ENCODE data around the gene C1QB.

The C1QB gene

DNA sequence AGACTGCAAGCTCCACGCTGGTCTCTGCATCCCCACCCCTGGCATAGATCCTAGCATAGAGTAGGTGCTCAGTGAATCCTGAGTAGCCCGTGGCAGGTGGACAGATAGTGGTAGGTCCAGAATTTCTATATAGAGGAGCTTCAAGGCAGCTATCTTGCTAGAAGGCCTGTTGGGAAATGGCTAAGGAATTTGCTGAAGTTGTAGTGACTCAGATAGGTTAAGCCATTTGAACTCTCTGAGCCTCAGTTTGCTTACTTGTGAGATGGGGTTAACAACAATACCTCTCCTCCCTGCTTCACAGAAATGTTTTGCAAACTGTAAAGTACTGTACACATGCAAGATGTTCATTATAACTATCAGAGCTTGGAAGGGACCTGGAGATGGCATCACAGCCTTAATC lies 34.2 kb downstream of the C1QB start:
- Histone ChIP-seq H3K4me3 (replicated peaks; ENCODE audit: insufficient read depth, low read length) (no peak overlapping the region), H3K27ac (replicated peaks) (no peak overlapping the region), H3K27me3 (ENCODE audit: insufficient read depth, poor library complexity, severe bottlenecking) (peaks cover 2% of the 10 kb centered on the region)
- no peak for DNase-seq (ENCODE audit: low read depth in 1 of 2, low spot score in 1 of 2)
- TF ChIP-seq POLR2AphosphoS5 (IDR thresholded peaks at IDR 0.05; ENCODE audit: low read depth) (no peak), REST (IDR thresholded peaks at IDR 0.05; ENCODE audit: insufficient replicate concordance, low read depth) (no peak), GABPA (IDR thresholded peaks at IDR 0.05; ENCODE audit: low read depth) (no peak), CTCF (IDR thresholded peaks at IDR 0.05; ENCODE audit: insufficient read depth, low read length) (no peak), SPI1 (IDR thresholded peaks at IDR 0.05; ENCODE audit: borderline replicate concordance, low read depth) (no peak)

DNA sequence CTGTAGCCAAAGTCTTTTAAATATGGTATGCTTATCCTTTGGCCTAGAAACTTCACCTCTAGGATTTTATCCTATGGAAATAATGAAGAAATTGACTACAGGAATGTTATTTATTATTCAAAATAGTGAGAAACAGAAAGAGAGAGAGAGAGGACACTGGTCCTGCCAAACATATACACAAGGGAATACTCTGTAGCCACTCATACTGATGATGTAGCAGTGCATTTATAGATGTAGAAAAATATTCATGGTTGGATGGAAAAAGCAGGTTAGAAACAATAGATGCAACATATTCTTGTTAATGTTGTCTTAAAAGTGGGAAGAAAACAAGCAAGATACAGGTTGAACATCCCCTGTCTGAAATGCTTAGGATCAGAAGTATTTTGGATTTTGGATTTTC lies 35.4 kb downstream of the C1QB start:
- Histone ChIP-seq H3K27me3 (ENCODE audit: insufficient read depth, poor library complexity, severe bottlenecking) (peaks cover 2% of the 10 kb centered on the region), H3K27ac (replicated peaks) (no peak overlapping the region)
- no peak for TF ChIP-seq GABPA (IDR thresholded peaks at IDR 0.05; ENCODE audit: low read depth)
- TF ChIP-seq SPI1 (IDR thresholded peaks at IDR 0.05; ENCODE audit: borderline replicate concordance, low read depth), result no peak
- TF ChIP-seq CTCF (IDR thresholded peaks at IDR 0.05; ENCODE audit: insufficient read depth, low read length), result no peak
- no peak for TF ChIP-seq POLR2AphosphoS5 (IDR thresholded peaks at IDR 0.05; ENCODE audit: low read depth)
- no peak for TF ChIP-seq REST (IDR thresholded peaks at IDR 0.05; ENCODE audit: insufficient replicate concordance, low read depth)

GRCh38 chr1:22689505-22689904 lies 36.5 kb downstream of the C1QB start:
- TF ChIP-seq REST (IDR thresholded peaks at IDR 0.05; ENCODE audit: insufficient replicate concordance, low read depth), result no peak
- Histone ChIP-seq H3K4me3 (replicated peaks; ENCODE audit: insufficient read depth, low read length) (no peak overlapping the region), H3K27me3 (ENCODE audit: insufficient read depth, poor library complexity, severe bottlenecking) (peaks cover 2% of the 10 kb centered on the region), H3K27ac (replicated peaks) (no peak overlapping the region)
- DNase-seq (ENCODE audit: low read depth in 1 of 2, low spot score in 1 of 2), result no peak

More for the DNA sequence above, 35.4 kb downstream of the C1QB start:
- DNase-seq (ENCODE audit: low read depth in 1 of 2, low spot score in 1 of 2), result no peak
- no peak overlapping the region for H3K4me3 ChIP-seq (replicated peaks; ENCODE audit: insufficient read depth, low read length)

All from HL-60 (cell line).